B cell (primary cell): ENCODE measurements around the gene TFF1.

Experiments used
- EZH2 ChIP-seq: IDR thresholded peaks from 2 replicates; pipeline ENCODE4 v1.6.1; 2012; ENCODE audit warnings: borderline replicate concordance, low read depth, mild to moderate bottlenecking, moderate library complexity, low read length; ENCODE audit not compliant: insufficient read depth, poor library complexity, severe bottlenecking
- TF ChIP-seq, protein P1 (sequence below): fragments of 200-600 bp; IDR thresholded peaks from one replicate; pipeline ENCODE4 v1.8.0; 2022; ENCODE audit warnings: antibody characterized with exemption, mild to moderate bottlenecking

DNA sequence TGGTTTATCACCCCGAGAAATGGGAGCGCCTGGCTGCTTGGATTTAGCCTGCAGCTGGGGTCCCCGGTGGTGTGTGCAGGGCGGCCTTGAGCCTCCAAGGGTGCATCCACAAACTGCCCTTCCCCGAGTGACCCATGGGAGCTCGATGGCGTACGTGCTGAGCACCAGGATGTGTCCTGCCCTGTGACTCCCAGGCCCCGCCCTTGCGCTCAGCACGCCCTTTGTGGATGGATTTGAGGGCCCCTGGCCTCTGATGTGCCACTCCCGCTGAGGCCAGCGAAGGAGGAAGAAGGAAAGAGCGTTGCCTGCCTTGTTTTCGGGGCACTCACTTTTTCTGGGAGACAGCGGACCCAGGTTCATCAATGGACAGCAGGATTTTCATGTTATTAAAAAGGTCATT lies 49.4 kb downstream of the TFF1 start:
- TF ChIP-seq, protein P1, sequence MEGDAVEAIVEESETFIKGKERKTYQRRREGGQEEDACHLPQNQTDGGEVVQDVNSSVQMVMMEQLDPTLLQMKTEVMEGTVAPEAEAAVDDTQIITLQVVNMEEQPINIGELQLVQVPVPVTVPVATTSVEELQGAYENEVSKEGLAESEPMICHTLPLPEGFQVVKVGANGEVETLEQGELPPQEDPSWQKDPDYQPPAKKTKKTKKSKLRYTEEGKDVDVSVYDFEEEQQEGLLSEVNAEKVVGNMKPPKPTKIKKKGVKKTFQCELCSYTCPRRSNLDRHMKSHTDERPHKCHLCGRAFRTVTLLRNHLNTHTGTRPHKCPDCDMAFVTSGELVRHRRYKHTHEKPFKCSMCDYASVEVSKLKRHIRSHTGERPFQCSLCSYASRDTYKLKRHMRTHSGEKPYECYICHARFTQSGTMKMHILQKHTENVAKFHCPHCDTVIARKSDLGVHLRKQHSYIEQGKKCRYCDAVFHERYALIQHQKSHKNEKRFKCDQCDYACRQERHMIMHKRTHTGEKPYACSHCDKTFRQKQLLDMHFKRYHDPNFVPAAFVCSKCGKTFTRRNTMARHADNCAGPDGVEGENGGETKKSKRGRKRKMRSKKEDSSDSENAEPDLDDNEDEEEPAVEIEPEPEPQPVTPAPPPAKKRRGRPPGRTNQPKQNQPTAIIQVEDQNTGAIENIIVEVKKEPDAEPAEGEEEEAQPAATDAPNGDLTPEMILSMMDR, result no peak
- no peak for TF ChIP-seq EZH2
